Osteoblast (primary cell): ENCODE results near the gene MRPL27. TPM values are rescaled to one million over a fixed set of nuclear protein-coding genes. Genes with fewer than 3 reads are reported as not detected.

Experiments used
- DNase-seq: peaks from one replicate; pipeline ENCODE4 v3.0.0; 2011; ENCODE audit warnings: low spot score, mixed read lengths; ENCODE audit not compliant: insufficient read length; ENCODE audit errors: missing footprints
- H2AFZ ChIP-seq: 2 replicates; pipeline ENCODE4 v1.6.0; 2011; ENCODE audit warnings: mild to moderate bottlenecking, low read length
- H3K27ac ChIP-seq: 2 replicates; pipeline ENCODE4 v1.5.1; 2011; ENCODE audit warnings: mild to moderate bottlenecking, low read depth, low read length, moderate library complexity
- H3K27me3 ChIP-seq: 2 replicates; pipeline ENCODE4 v1.6.0; 2012; ENCODE audit warnings: mild to moderate bottlenecking, control low read depth, inconsistent platforms, low read length, moderate library complexity; ENCODE audit not compliant: insufficient read depth
- H3K36me3 ChIP-seq: 2 replicates; pipeline ENCODE4 v1.5.1; 2011; ENCODE audit warnings: mild to moderate bottlenecking, low read length, control low read depth, moderate library complexity; ENCODE audit not compliant: insufficient read depth
- H3K4me1 ChIP-seq: 2 replicates; pipeline ENCODE4 v1.5.1; 2011; ENCODE audit warnings: mild to moderate bottlenecking, low read length, control low read depth, moderate library complexity; ENCODE audit not compliant: insufficient read depth
- H3K4me2 ChIP-seq: 2 replicates; pipeline ENCODE4 v1.6.0; 2011; ENCODE audit warnings: mild to moderate bottlenecking, low read length; ENCODE audit not compliant: insufficient read depth
- H3K4me3 ChIP-seq: fragments of 200-600 bp; sonication (generic); 3 replicates; pipeline ENCODE4 v1.5.1; 2012; ENCODE audit warnings: mild to moderate bottlenecking, low read length, inconsistent platforms; ENCODE audit not compliant: insufficient read depth
- H3K79me2 ChIP-seq: 2 replicates; pipeline ENCODE4 v1.6.0; 2012; ENCODE audit warnings: mild to moderate bottlenecking, low read length, control low read depth, inconsistent platforms; ENCODE audit not compliant: insufficient read depth
- H3K9me3 ChIP-seq: 2 replicates; pipeline ENCODE4 v1.5.1; 2011; ENCODE audit warnings: low read depth, low read length, control low read depth
- H4K20me1 ChIP-seq: 2 replicates; pipeline ENCODE4 v1.6.0; 2012; ENCODE audit warnings: mild to moderate bottlenecking, low read length, control low read depth; ENCODE audit not compliant: insufficient read depth
- CTCF ChIP-seq: IDR thresholded peaks from 2 replicates; pipeline ENCODE4 v1.5.1; 2011; ENCODE audit warnings: mild to moderate bottlenecking, low read depth, low read length, moderate library complexity; ENCODE audit errors: extremely low read depth
- total RNA-seq: library from RNA; depleted of rRNA; stranded (reverse); fragments of >200 nt; gene quantifications from 2 replicates; pipeline ENCODE4 v1.2.3, GENCODE V29; 2012

Gene MRPL27
- 54.2 and 55.7 TPM in 2 replicates for total RNA-seq

GRCh38 chr17:50372758-50373556, at the start of gene MRPL27, which contains the start of gene EME1:
Gene MRPL27, minus strand, starts transcription at chr17:50373184. Its CDS starts 14 bp downstream, at chr17:50373170.
Gene EME1, plus strand, starts transcription at chr17:50373229. Its CDS starts 1,980 bp downstream, at chr17:50375209.
- Histone ChIP-seq H4K20me1 (peaks cover 16% of the 10 kb centered on the region), H3K27me3 (no peaks in the 10 kb centered on the region), H3K79me2 (peaks cover 39% of the 10 kb centered on the region), H3K9me3 (no peaks in the 10 kb centered on the region), H3K36me3 (peaks cover 35% of the 10 kb centered on the region), H3K4me1 (peaks cover 20% of the 10 kb centered on the region), H3K27ac (peak within 1 kb of the TSS; percentile 97), H3K4me3 (peak within 1 kb of the TSS; percentile 96), H3K4me2 (peak within 1 kb of the TSS; percentile 100), H2AFZ (peak within 1 kb of the TSS; percentile 99)
- DNase-seq: peak; percentile 98
- no peak for TF ChIP-seq CTCF

GRCh38 chr17:50422738-50423137, 49.8 kb upstream of the MRPL27 start:
- peaks cover 52% of the 10 kb centered on the region for H3K4me1 ChIP-seq
- peaks cover 3% of the 10 kb centered on the region for H4K20me1 ChIP-seq
- H3K4me2 ChIP-seq: no peak overlapping the region
- H3K27ac ChIP-seq: no peak overlapping the region
- no peaks in the 10 kb centered on the region for H3K27me3 ChIP-seq
- H3K9me3 ChIP-seq: no peaks in the 10 kb centered on the region
- no peaks in the 10 kb centered on the region for H3K36me3 ChIP-seq
- no peak overlapping the region for H3K4me3 ChIP-seq
- no peak overlapping the region for H2AFZ ChIP-seq
- peaks cover 9% of the 10 kb centered on the region for H3K79me2 ChIP-seq
- no peak for DNase-seq
- no peak for TF ChIP-seq CTCF

GRCh38 chr17:50421308-50422051, 48.5 kb upstream of the MRPL27 start:
- DNase-seq: peak; percentile 47
- H3K4me3 ChIP-seq: peak overlapping the region; percentile 58
- peak overlapping the region; percentile 49 for H2AFZ ChIP-seq

More at GRCh38 chr17:50421308-50422051, 48.5 kb upstream of the MRPL27 start:
- Histone ChIP-seq H3K79me2 (peaks cover 2% of the 10 kb centered on the region), H4K20me1 (no peaks in the 10 kb centered on the region), H3K27ac (peak overlapping the region; percentile 64), H3K27me3 (no peaks in the 10 kb centered on the region), H3K9me3 (no peaks in the 10 kb centered on the region), H3K4me1 (peaks cover 41% of the 10 kb centered on the region), H3K4me2 (peak overlapping the region; percentile 80), H3K36me3 (no peaks in the 10 kb centered on the region)
- TF ChIP-seq CTCF: no peak
